GM10266 (cell line): ENCODE results near the gene ZNF385C.

Experiments used
- DNase-seq: peaks from one replicate; pipeline ENCODE4 v3.0.0; 2012; ENCODE audit errors: extremely low spot score
- CTCF ChIP-seq: IDR thresholded peaks from 2 replicates; pipeline ENCODE4 v1.5.1; 2012; ENCODE audit warnings: mild to moderate bottlenecking, low read depth; ENCODE audit not compliant: control insufficient read depth, insufficient read depth; ENCODE audit errors: missing control alignments

ZNF385C gene

DNA sequence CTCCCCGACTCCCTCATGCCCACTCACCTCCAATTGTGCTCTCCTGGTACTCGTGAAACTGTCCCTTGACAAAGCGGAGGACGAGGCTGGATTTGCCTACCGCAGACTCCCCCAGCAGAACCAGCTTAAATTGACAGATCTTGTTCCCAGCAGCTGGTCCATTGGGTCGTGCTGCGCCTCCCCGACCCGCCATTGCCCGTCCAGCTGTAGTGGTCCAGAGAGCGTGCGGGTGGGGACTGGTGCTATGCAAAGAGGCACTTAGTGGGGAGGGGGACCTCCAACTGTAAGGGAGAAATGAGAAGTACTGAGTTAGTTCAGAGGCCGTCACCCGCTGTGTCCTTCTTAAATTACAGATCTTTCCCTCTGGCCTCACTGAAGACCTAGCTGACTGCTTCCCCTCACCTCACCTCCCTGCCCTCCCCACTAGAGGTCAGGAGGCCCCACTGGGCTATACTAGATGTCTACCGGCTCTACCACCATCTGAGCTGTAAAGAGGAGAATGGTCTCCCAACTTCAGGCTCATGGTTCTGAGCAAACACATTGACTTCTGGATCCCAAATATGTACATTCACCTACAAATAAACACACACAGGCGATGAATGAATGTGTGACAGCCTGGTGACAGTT, 32.1 kb upstream of the ZNF385C start:
- DNase-seq: no peak
- no peak for TF ChIP-seq CTCF

- no peak for TF ChIP-seq CTCF
- DNase-seq: no peak
These were observed 31.0 kb upstream of the ZNF385C start for GRCh38 chr17:42129109-42129837.

DNA sequence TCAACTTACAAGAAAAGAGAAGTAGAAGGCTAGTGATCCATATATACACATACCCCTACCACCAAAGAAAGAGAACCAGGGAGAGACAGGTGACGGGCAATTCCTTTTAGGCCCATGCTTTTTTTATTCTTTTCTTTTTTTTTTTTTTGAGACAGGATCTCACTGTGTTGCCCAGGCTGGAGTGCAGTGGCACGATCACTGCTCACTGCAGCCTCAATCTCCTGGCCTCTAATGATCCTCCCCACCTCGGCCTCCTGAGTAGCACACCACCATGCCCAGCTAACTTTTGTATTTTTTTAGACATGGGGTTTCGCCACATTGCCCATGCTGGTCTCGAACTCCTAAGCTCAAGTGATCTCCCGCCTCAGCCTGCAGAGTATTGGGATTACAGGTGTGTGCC, 29.1 kb upstream of the ZNF385C start:
- DNase-seq: no peak
- no peak for TF ChIP-seq CTCF

DNA sequence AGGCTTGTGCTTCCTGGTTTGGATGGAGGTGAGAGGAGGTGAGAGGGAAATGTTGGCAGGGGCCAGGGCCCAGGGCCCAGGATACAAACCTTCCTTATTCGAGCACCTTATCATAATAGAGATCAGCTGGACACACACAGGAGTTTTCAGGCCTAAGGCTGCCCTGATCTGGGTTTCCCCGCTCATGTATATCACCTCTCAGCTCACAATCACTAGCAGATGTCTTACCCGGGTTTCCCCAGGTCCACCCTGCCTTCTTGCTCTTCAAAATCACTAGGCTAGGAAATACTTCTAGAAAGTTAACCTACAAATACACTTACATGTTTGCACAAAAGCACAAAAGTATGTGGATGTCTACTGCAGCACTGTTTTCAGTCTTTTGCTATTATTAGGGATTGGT, 28.6 kb upstream of the ZNF385C start:
- no peak for DNase-seq
- no peak for TF ChIP-seq CTCF

DNA sequence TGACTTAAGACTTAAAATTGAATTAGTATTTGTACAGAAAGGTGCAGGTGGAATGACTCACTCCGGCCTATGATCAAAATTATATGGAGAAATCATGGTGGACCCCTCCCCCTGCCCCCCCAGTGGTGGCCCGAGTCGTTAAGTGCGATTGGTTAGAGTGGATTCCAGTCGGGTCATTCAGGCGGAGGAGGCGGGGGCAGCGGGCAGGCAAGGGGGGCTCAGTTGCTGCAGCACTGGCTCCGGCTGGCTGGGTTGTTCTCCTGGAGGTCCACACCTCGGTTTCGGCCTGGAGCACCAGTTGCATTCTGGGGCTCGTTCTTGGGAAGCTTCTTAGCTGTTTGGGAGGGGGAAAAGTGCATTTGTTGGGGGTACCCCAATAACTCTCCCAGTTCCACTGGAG, 27.3 kb upstream of the ZNF385C start:
- no peak for TF ChIP-seq CTCF
- DNase-seq: no peak

DNA sequence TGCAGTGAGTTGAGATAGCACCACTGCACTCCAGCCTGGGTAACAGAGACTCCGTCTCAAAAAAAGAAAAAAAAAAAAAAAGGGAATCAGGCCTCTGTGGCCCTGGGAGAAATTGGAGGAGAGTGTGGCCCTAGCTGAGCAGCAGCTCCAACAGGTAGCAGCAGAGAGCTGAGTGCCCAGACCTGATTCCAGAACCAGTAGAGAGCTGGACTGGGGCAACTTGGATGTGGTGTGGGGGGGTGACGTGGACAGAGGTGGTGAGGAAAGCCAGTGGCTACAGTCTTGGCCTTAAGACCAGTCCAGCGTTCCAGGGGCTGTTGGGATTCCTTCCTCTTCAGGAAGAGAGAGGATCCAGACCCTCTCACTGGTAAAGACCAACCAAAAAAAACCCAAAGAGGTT, 26.0 kb upstream of the ZNF385C start:
- TF ChIP-seq CTCF: no peak
- DNase-seq: no peak
